Prostate gland (tissue), 2 donors: Measurements from ENCODE around the gene NEK6. TPM values are rescaled to one million over a fixed set of nuclear protein-coding genes. Genes with fewer than 3 reads are reported as not detected.

Experiments used
- DNase-seq: peaks from one replicate; pipeline ENCODE4 v3.0.0-alpha.2; 2019; ENCODE audit warnings: low spot score
- H3K27ac ChIP-seq, 2 donors: fragments of 200-600 bp; sonication (generic); 2 replicates each; pipeline ENCODE4 v1.5.1; 2017 to 2019
- H3K27me3 ChIP-seq: fragments of 200-600 bp; sonication (generic); replicated peaks from 2 replicates; pipeline ENCODE4 v1.5.1; 2019; ENCODE audit not compliant: insufficient read depth
- H3K36me3 ChIP-seq, 2 donors: fragments of 200-600 bp; sonication (generic); 1 replicate in 1 of 2; 2 replicates in 1 of 2; pipeline versions ENCODE4 v1.5.1 to v1.8.1; 2017 to 2019
- H3K4me1 ChIP-seq: fragments of 200-600 bp; sonication (generic); replicated peaks from 2 replicates; pipeline ENCODE4 v1.5.1; 2019
- H3K4me3 ChIP-seq, 2 donors: fragments of 200-600 bp; sonication (generic); 2 replicates each; pipeline ENCODE4 v1.5.1; 2017 to 2019
- H3K9me3 ChIP-seq: fragments of 200-600 bp; sonication (generic); 2 replicates; pipeline ENCODE4 v1.5.1; 2017
- CTCF ChIP-seq, 4 experiments: fragments of 200-600 bp in 2 of 4; fragments of 450-650 bp in 2 of 4; sonication (generic) in 2 of 4; IDR thresholded peaks; 1 replicate in 3 of 4; 2 replicates in 1 of 4; pipeline ENCODE4 v1.5.1; 2016 to 2019; ENCODE audit warnings: antibody characterized with exemption in 4 of 4, mild to moderate bottlenecking in 2 of 4, moderate library complexity in 2 of 4
- POLR2A ChIP-seq: fragments of 450-650 bp; IDR thresholded peaks from one replicate; pipeline ENCODE4 v1.6.1; 2016; ENCODE audit warnings: antibody characterized with exemption, mild to moderate bottlenecking
- POLR2AphosphoS5 ChIP-seq: sonication (generic); formaldehyde crosslinking; IDR thresholded peaks from one replicate; pipeline ENCODE4 v1.6.1; 2017; ENCODE audit warnings: antibody characterized with exemption
- WGBS: methylation state at CpG from one replicate; pipeline ENCODE4 v1.1.5; 2018; 5-methylcytosine and 5-hydroxymethylcytosine counted together
- intact Hi-C: fragments of 100-400 bp; cut with DNase I; formaldehyde crosslinking; loops from one replicate; pipeline ENCODE4 v1.14.2; 2022
- total RNA-seq, 2 donors: library from RNA; depleted of rRNA; stranded (reverse); fragments of >200 nt; gene quantifications; one replicate each; pipeline ENCODE4 v1.1.0, GENCODE V29; 2016

The NEK6 gene
- total RNA-seq, 2 donors from 2014 or later = 32.3 to 44.2 TPM

- Histone ChIP-seq H3K27ac (peak overlapping the region; percentile 62 to 65), H3K27me3 (no peaks in the 10 kb centered on the region), H3K4me3 (no peak overlapping the region), H3K9me3 (no peaks in the 10 kb centered on the region), H3K36me3 (no peaks in the 10 kb centered on the region), H3K4me1 (peaks cover 13% of the 10 kb centered on the region)
- no peak for DNase-seq
- TF ChIP-seq POLR2AphosphoS5 = no peak
- no peak for TF ChIP-seq CTCF (IDR thresholded peaks at IDR 0.05)
- no peak for TF ChIP-seq POLR2A
- intact Hi-C loops = no loop called here
- 80% methylated on average over 6 of the region's 6 CpGs for WGBS
Observed at GRCh38 chr9:124274226-124274625, 16.5 kb downstream of the NEK6 start.

- 90% methylated on average over 7 of the region's 7 CpGs for WGBS
- DNase-seq = no peak
Observed at GRCh38 chr9:124274738-124275137, 17.0 kb downstream of the NEK6 start.

GRCh38 chr9:124277420-124277819 is 19.7 kb downstream of the NEK6 start:
- WGBS = 88% methylated on average over 17 of the region's 17 CpGs
- peaks cover 11% of the 10 kb centered on the region for H3K4me1 ChIP-seq
- intact Hi-C loops = no loop called here

More at GRCh38 chr9:124274738-124275137, 17.0 kb downstream of the NEK6 start:
- H3K27me3 ChIP-seq = no peaks in the 10 kb centered on the region
- intact Hi-C loops = no loop called here
- H3K9me3 ChIP-seq = no peaks in the 10 kb centered on the region
- no peak overlapping the region for H3K4me3 ChIP-seq
- peaks cover 13% of the 10 kb centered on the region for H3K4me1 ChIP-seq
- H3K27ac ChIP-seq = peak overlapping the region; percentile 62 to 65
- no peaks in the 10 kb centered on the region for H3K36me3 ChIP-seq
- TF ChIP-seq POLR2AphosphoS5 = no peak
- no peak for TF ChIP-seq POLR2A
- TF ChIP-seq CTCF (IDR thresholded peaks at IDR 0.05) = no peak

GRCh38 chr9:124278054-124278540 is 20.3 kb downstream of the NEK6 start:
- Histone ChIP-seq H3K36me3 (no peaks in the 10 kb centered on the region), H3K9me3 (no peaks in the 10 kb centered on the region), H3K4me1 (peaks cover 16% of the 10 kb centered on the region), H3K4me3 (no peak overlapping the region), H3K27ac (no peak overlapping the region), H3K27me3 (no peaks in the 10 kb centered on the region)
- DNase-seq = no peak
- intact Hi-C loops = no loop called here
- 89% methylated on average over 18 of the region's 18 CpGs for WGBS
- TF ChIP-seq POLR2AphosphoS5 (no peak), CTCF (IDR thresholded peaks at IDR 0.05) (no peak), POLR2A (no peak)

More at GRCh38 chr9:124277420-124277819, 19.7 kb downstream of the NEK6 start:
- Histone ChIP-seq H3K27me3 (no peaks in the 10 kb centered on the region), H3K27ac (no peak overlapping the region), H3K9me3 (no peaks in the 10 kb centered on the region), H3K36me3 (no peaks in the 10 kb centered on the region), H3K4me3 (no peak overlapping the region)
- no peak for DNase-seq
- TF ChIP-seq POLR2A (no peak), POLR2AphosphoS5 (no peak), CTCF (IDR thresholded peaks at IDR 0.05) (no peak)

GRCh38 chr9:124279531-124280175 is 21.9 kb downstream of the NEK6 start:
- Histone ChIP-seq H3K4me1 (peaks cover 16% of the 10 kb centered on the region), H3K4me3 (no peak overlapping the region), H3K36me3 (no peaks in the 10 kb centered on the region), H3K27me3 (no peaks in the 10 kb centered on the region), H3K9me3 (no peaks in the 10 kb centered on the region), H3K27ac (peak overlapping the region; percentile 69 to 75)
- intact Hi-C loops = no loop called here
- no peak for DNase-seq
- 63% methylated on average over 11 of the region's 11 CpGs for WGBS
- TF ChIP-seq CTCF (IDR thresholded peaks at IDR 0.05) (no peak), POLR2A (no peak)
